HCT116 (cell line): Measurements from ENCODE around the gene B3GNT5. TPM values are rescaled to one million over a fixed set of nuclear protein-coding genes. Genes with fewer than 3 reads are reported as not detected.

Experiments
- ATAC-seq: fragments of 200-7000 bp; cut with Tn5 transposase; 2 replicates; pipeline ENCODE4 v1.9.1; 2020; ENCODE audit warnings: mild to moderate bottlenecking, moderate library complexity
- BruUV-seq: library from RNA; stranded (reverse); fragments of 400-500 nt; replicated peaks from 2 replicates; lab custom pipeline; 2021; lab: Mats Ljungman, UMichigan
- CTCF ChIA-PET: fragments of 300-600 bp; sonication (Branson Sonifier 250); formaldehyde crosslinking; loops from one replicate; lab custom pipeline; 2021; ENCODE audit warnings: antibody characterized with exemption; lab: Charles Lee
- POLR2A ChIA-PET: fragments of 300-600, 350-600 bp; sonication (Branson Sonifier 250); formaldehyde crosslinking; loops from one replicate; lab custom pipeline; 2021; ENCODE audit warnings: antibody characterized with exemption; lab: Charles Lee
- RAD21 ChIA-PET, 2 experiments: fragments of 300-600 bp; sonication (Branson Sonifier 250); formaldehyde crosslinking; loops; one replicate each; lab custom pipeline; 2023; ENCODE audit warnings: low total read pairs in 2 of 2; ENCODE audit not compliant: uncharacterized antibody in 2 of 2, unreplicated experiment in 2 of 2, low non-redundant PET in 1 of 2; lab: Charles Lee
- DNase-seq: peaks from one replicate; pipeline ENCODE4 v3.0.0-alpha.2; 2010; ENCODE audit warnings: low read depth, low spot score
- H2AFZ ChIP-seq: fragments of 200-600 bp; shearing (Covaris generic), sonication (generic); 2 replicates; pipeline ENCODE4 v1.6.1; 2017; ENCODE audit warnings: low read depth, mixed run types, mixed read lengths, antibody characterized with exemption, low read length; ENCODE audit not compliant: poor library complexity, severe bottlenecking
- H3K27ac ChIP-seq: 2 replicates; pipeline ENCODE4 v1.5.1; 2012; ENCODE audit warnings: low read depth, low read length
- H3K27me3 ChIP-seq: fragments of 200-600 bp; sonication (generic); 2 replicates; pipeline ENCODE4 v1.6.1; 2016; ENCODE audit warnings: mixed run types, low read length, mixed read lengths; ENCODE audit not compliant: insufficient read depth
- H3K36me3 ChIP-seq, 2 experiments: fragments of 200-500 bp in 1 of 2; fragments of 200-600 bp in 1 of 2; sonication (Bioruptor generic) in 1 of 2; sonication (generic) in 1 of 2; 2 replicates each; pipeline versions ENCODE4 v1.5.1 to v1.6.1; 2014 to 2016; ENCODE audit warnings: low read length in 2 of 2, inconsistent platforms in 1 of 2, mixed read lengths in 1 of 2, mixed run types in 1 of 2; ENCODE audit not compliant: insufficient read depth in 2 of 2, control insufficient read depth in 1 of 2
- H3K4me1 ChIP-seq, 2 experiments: fragments of 200-600 bp in 1 of 2; sonication (generic) in 1 of 2; 2 replicates each; pipeline versions ENCODE4 v1.5.1 to v1.6.1; 2012 to 2017; ENCODE audit warnings: low read length in 2 of 2, inconsistent platforms in 1 of 2, mild to moderate bottlenecking in 1 of 2, mixed read lengths in 1 of 2, mixed run types in 1 of 2, moderate library complexity in 1 of 2; ENCODE audit not compliant: insufficient read depth in 2 of 2, control insufficient read depth in 1 of 2
- H3K4me2 ChIP-seq: fragments of 200-600 bp; sonication (generic); 2 replicates; pipeline ENCODE4 v1.6.1; 2017; ENCODE audit warnings: mixed run types, low read length, mixed read lengths
- H3K4me3 ChIP-seq, 2 experiments: fragments of 200-600 bp in 1 of 2; sonication (generic) in 1 of 2; replicated peaks in 1 of 2; 2 replicates each; pipeline ENCODE4 v1.5.1; 2011 to 2016; ENCODE audit warnings: low read length in 2 of 2, control low read depth in 1 of 2, low read depth in 1 of 2, mild to moderate bottlenecking in 1 of 2, mixed read lengths in 1 of 2, mixed run types in 1 of 2
- H3K79me2 ChIP-seq: fragments of 200-600 bp; sonication (generic); 2 replicates; pipeline ENCODE4 v1.6.1; 2017; ENCODE audit warnings: mild to moderate bottlenecking, mixed run types, low read length, moderate library complexity, mixed read lengths; ENCODE audit not compliant: insufficient read depth
- H3K9ac ChIP-seq: fragments of 200-600 bp; sonication (generic); 2 replicates; pipeline ENCODE4 v1.6.1; 2016; ENCODE audit warnings: low read length, mixed read lengths
- H3K9me2 ChIP-seq: fragments of 200-600 bp; sonication (generic), shearing (Covaris generic); 2 replicates; pipeline ENCODE4 v1.6.1; 2017; ENCODE audit warnings: mixed run types, mild to moderate bottlenecking, moderate library complexity; ENCODE audit not compliant: insufficient read depth
- H3K9me3 ChIP-seq, 2 experiments: fragments of 200-500 bp in 1 of 2; fragments of 200-600 bp in 1 of 2; sonication (Bioruptor generic) in 1 of 2; sonication (generic) in 1 of 2; 2 replicates each; pipeline ENCODE4 v1.6.1; 2014 to 2017; ENCODE audit warnings: low read length in 2 of 2, mixed read lengths in 2 of 2, inconsistent platforms in 1 of 2, low read depth in 1 of 2, mild to moderate bottlenecking in 1 of 2, mixed run types in 1 of 2, moderate library complexity in 1 of 2; ENCODE audit not compliant: control insufficient read depth in 1 of 2, insufficient read depth in 1 of 2
- H4K20me1 ChIP-seq: fragments of 200-600 bp; sonication (generic), shearing (Covaris generic); 2 replicates; pipeline ENCODE4 v1.6.1; 2017; ENCODE audit warnings: mixed run types, mild to moderate bottlenecking, moderate library complexity; ENCODE audit not compliant: insufficient read depth
- CBX3 ChIP-seq: IDR thresholded peaks from 2 replicates; pipeline ENCODE4 v1.6.1; 2012; ENCODE audit warnings: low read depth
- EGR1 ChIP-seq: IDR thresholded peaks from 2 replicates; pipeline ENCODE4 v1.6.1; 2012; ENCODE audit warnings: low read depth
- JUND ChIP-seq: IDR thresholded peaks from 2 replicates; pipeline ENCODE4 v1.6.1; 2012
- SRF ChIP-seq: IDR thresholded peaks from 2 replicates; pipeline ENCODE4 v1.6.1; 2012; ENCODE audit warnings: low read depth
- intact Hi-C: fragments of 100-400 bp; cut with micrococcal nuclease; formaldehyde crosslinking; loops from 2 replicates; pipeline ENCODE4 v1.10.0; 2022
- total RNA-seq: library from RNA; stranded (reverse); gene quantifications from one replicate; pipeline ENCODE4 v1.2.1, GENCODE V29; 2021; ENCODE audit not compliant: unreplicated experiment
- TF ChIP-seq, protein P1 (sequence below): IDR thresholded peaks from 2 replicates; pipeline ENCODE4 v1.6.1; 2012
- TF ChIP-seq, protein P2 (sequence below), 3 experiments: fragments of 200-600 bp in 1 of 3; sonication (generic) in 1 of 3; IDR thresholded peaks in 2 of 3; conservative IDR thresholded peaks in 1 of 3; 2 replicates each; pipeline ENCODE4 v1.5.1; 2012 to 2017; ENCODE audit warnings: low read depth in 2 of 3, low read length in 2 of 3, antibody characterized with exemption in 1 of 3, borderline replicate concordance in 1 of 3, control low read depth in 1 of 3, mild to moderate bottlenecking in 1 of 3, mixed read lengths in 1 of 3, mixed run types in 1 of 3, moderate library complexity in 1 of 3; ENCODE audit not compliant: insufficient read depth in 1 of 3

The B3GNT5 gene
- total RNA-seq, 1 experiment from 2014 or later, result 25.3 TPM

GRCh38 chr3:183298701-183299153 is 45.7 kb downstream of the B3GNT5 start:
- RAD21 ChIA-PET, result no interaction called here
- no peak overlapping the region for H3K27ac ChIP-seq
- DNase-seq, result no peak
- no peak overlapping the region for H2AFZ ChIP-seq
- peak; percentile 46; the same call in 1 of the 2 replicates for ATAC-seq
- TF ChIP-seq EGR1 (no peak), JUND (0 out of 2 replicates have a peak, but pooled peaks have one; percentile 17)
- TF ChIP-seq, protein P1, sequence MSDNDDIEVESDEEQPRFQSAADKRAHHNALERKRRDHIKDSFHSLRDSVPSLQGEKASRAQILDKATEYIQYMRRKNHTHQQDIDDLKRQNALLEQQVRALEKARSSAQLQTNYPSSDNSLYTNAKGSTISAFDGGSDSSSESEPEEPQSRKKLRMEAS, result 0 out of 2 replicates have a peak, but pooled peaks have one; percentile 37
- H3K4me1 ChIP-seq, result peaks cover 0 to 8% of the 10 kb centered on the region in 2 experiments; a peak in 2 of 4 replicates
- H3K4me2 ChIP-seq, result no peak overlapping the region
- CTCF ChIA-PET, result no interaction called here
- H3K9me3 ChIP-seq, result no peaks in the 10 kb centered on the region
- H4K20me1 ChIP-seq, result no peaks in the 10 kb centered on the region
- no peaks in the 10 kb centered on the region for H3K36me3 ChIP-seq
- H3K4me3 ChIP-seq, result no peak overlapping the region
- BruUV-seq, result no TSS peak
- intact Hi-C loops, result no loop called here
- no peaks in the 10 kb centered on the region for H3K27me3 ChIP-seq
- POLR2A ChIA-PET, result interaction anchor here (0.6 kb wide), 1 partner anchor 10 kb away, joined by 3 read pairs; no protein-coding TSS in a partner anchor
- no peaks in the 10 kb centered on the region for H3K9me2 ChIP-seq
- no peaks in the 10 kb centered on the region for H3K79me2 ChIP-seq
- no peak overlapping the region for H3K9ac ChIP-seq

DNA sequence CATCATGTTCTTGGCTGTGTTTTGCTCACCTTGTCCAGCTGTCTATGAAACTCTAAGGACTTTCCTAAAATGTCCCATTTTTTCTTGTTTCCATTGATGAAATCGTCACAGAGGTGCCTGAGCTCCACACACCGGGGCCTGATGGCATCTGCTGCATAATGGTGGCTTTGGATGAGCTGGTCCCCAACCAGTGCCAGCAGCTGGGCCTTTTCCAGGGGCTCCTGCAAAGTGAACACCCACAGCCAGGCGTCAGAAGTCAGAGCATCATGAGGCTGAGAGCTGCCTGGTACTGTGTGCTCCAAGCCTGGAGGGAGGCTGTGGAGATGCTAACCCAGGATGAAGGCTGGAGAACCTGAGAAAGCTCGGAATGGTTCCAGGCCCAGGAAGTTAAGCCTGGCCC is 46.9 kb downstream of the B3GNT5 start:
- Histone ChIP-seq H2AFZ (no peak overlapping the region), H3K36me3 (no peaks in the 10 kb centered on the region), H3K4me2 (no peak overlapping the region), H3K4me3 (no peak overlapping the region), H4K20me1 (no peaks in the 10 kb centered on the region), H3K4me1 (peaks cover 0 to 8% of the 10 kb centered on the region in 2 experiments; a peak in 2 of 4 replicates), H3K27ac (no peak overlapping the region), H3K27me3 (no peaks in the 10 kb centered on the region), H3K9ac (no peak overlapping the region), H3K9me3 (no peaks in the 10 kb centered on the region), H3K9me2 (no peaks in the 10 kb centered on the region), H3K79me2 (no peaks in the 10 kb centered on the region)
- POLR2A ChIA-PET, result no interaction called here
- RAD21 ChIA-PET, result no interaction called here
- DNase-seq (no peak), ATAC-seq (no peak)
- TF ChIP-seq CBX3, result no peak
- TF ChIP-seq, protein P2, sequence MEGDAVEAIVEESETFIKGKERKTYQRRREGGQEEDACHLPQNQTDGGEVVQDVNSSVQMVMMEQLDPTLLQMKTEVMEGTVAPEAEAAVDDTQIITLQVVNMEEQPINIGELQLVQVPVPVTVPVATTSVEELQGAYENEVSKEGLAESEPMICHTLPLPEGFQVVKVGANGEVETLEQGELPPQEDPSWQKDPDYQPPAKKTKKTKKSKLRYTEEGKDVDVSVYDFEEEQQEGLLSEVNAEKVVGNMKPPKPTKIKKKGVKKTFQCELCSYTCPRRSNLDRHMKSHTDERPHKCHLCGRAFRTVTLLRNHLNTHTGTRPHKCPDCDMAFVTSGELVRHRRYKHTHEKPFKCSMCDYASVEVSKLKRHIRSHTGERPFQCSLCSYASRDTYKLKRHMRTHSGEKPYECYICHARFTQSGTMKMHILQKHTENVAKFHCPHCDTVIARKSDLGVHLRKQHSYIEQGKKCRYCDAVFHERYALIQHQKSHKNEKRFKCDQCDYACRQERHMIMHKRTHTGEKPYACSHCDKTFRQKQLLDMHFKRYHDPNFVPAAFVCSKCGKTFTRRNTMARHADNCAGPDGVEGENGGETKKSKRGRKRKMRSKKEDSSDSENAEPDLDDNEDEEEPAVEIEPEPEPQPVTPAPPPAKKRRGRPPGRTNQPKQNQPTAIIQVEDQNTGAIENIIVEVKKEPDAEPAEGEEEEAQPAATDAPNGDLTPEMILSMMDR (IDR thresholded peaks at IDR 0.05 in 2 of 3, conservative IDR thresholded peaks at IDR 0.05 in 1 of 3; ENCODE audit: borderline replicate concordance in 1 of 3, insufficient read depth in 1 of 3, low read depth in 2 of 3, low read length in 2 of 3), result no peak
- no peak for TF ChIP-seq SRF
- CTCF ChIA-PET, result no interaction called here
- intact Hi-C loops, result no loop called here
- BruUV-seq, result no TSS peak
